SK-N-SH treated with all-trans-retinoic acid at 6 μM for 48 hours (cell line): Measurements from ENCODE around the gene UBR3.

Experiments used
- ATAC-seq: fragments of 200-7000 bp; cut with Tn5 transposase; 3 replicates; pipeline ENCODE4 v1.9.1; 2020; ENCODE audit warnings: mild to moderate bottlenecking, moderate library complexity
- ARNTL ChIP-seq: fragments of 450-650 bp; formaldehyde crosslinking; IDR thresholded peaks from 2 replicates; pipeline ENCODE4 v1.5.0; 2020; ENCODE audit warnings: low read depth, mild to moderate bottlenecking, moderate library complexity, borderline replicate concordance
- BACH2 ChIP-seq: fragments of 250-450 bp; sonication (Bioruptor Pico); IDR thresholded peaks from 2 replicates; pipeline ENCODE4 v1.9.0; 2021; ENCODE audit warnings: mild to moderate bottlenecking, borderline replicate concordance
- CREB5 ChIP-seq: fragments of 250-450 bp; sonication (Bioruptor Pico); IDR thresholded peaks from 2 replicates; pipeline ENCODE4 v1.5.1; 2020; ENCODE audit warnings: low read depth, mild to moderate bottlenecking, moderate library complexity
- CSRNP3 ChIP-seq: fragments of 250-450 bp; sonication (Bioruptor Pico); IDR thresholded peaks from 2 replicates; pipeline ENCODE4 v1.5.1; 2021; ENCODE audit warnings: mild to moderate bottlenecking, moderate library complexity
- ESRRG ChIP-seq: fragments of 250-450 bp; sonication (Bioruptor Pico); IDR thresholded peaks from 2 replicates; pipeline ENCODE4 v1.6.1; 2021; ENCODE audit warnings: mild to moderate bottlenecking
- GLIS3 ChIP-seq: fragments of 250-450 bp; sonication (Bioruptor Pico); IDR thresholded peaks from 2 replicates; pipeline ENCODE4 v1.5.0; 2020; ENCODE audit warnings: mild to moderate bottlenecking, moderate library complexity
- ISL1 ChIP-seq: fragments of 250-450 bp; sonication (Bioruptor Pico); IDR thresholded peaks from 2 replicates; pipeline ENCODE4 v2.1.2; 2022; ENCODE audit warnings: mild to moderate bottlenecking, moderate library complexity
- PPARA ChIP-seq: fragments of 250-450 bp; sonication (Bioruptor Pico); IDR thresholded peaks from 2 replicates; pipeline ENCODE4 v1.5.0; 2020; ENCODE audit warnings: mild to moderate bottlenecking, borderline replicate concordance
- RARB ChIP-seq: fragments of 250-450 bp; sonication (Bioruptor Pico); IDR thresholded peaks from 2 replicates; pipeline ENCODE4 v1.8.0; 2021; ENCODE audit warnings: mild to moderate bottlenecking, moderate library complexity
- SNAI2 ChIP-seq: fragments of 250-450 bp; sonication (Bioruptor Pico); IDR thresholded peaks from 2 replicates; pipeline ENCODE4 v1.5.0; 2020; ENCODE audit warnings: mild to moderate bottlenecking, moderate library complexity
- TCF4 ChIP-seq: fragments of 250-450 bp; sonication (Bioruptor Pico); IDR thresholded peaks from 2 replicates; pipeline ENCODE4 v1.8.0; 2021; ENCODE audit warnings: mild to moderate bottlenecking, moderate library complexity, borderline replicate concordance
- TOX ChIP-seq: fragments of 250-450 bp; sonication (Bioruptor Pico); IDR thresholded peaks from 2 replicates; pipeline ENCODE4 v1.8.0; 2021; ENCODE audit warnings: mild to moderate bottlenecking, moderate library complexity, borderline replicate concordance
- ZC3H10 ChIP-seq: fragments of 250-450 bp; sonication (Bioruptor Pico); IDR thresholded peaks from 2 replicates; pipeline ENCODE4 v1.5.1; 2021; ENCODE audit warnings: mild to moderate bottlenecking, moderate library complexity
- ZFP30 ChIP-seq: fragments of 450-650 bp; formaldehyde crosslinking; IDR thresholded peaks from 2 replicates; pipeline ENCODE4 v1.5.0; 2022; ENCODE audit warnings: mild to moderate bottlenecking, moderate library complexity
- ZNF565 ChIP-seq: fragments of 450-650 bp; formaldehyde crosslinking; conservative IDR thresholded peaks from 2 replicates; pipeline ENCODE4 v1.5.0; 2020; ENCODE audit warnings: low read depth, mild to moderate bottlenecking, moderate library complexity
- ZNF70 ChIP-seq: fragments of 450-650 bp; formaldehyde crosslinking; IDR thresholded peaks from 2 replicates; pipeline ENCODE4 v1.5.0; 2020; ENCODE audit warnings: mild to moderate bottlenecking, moderate library complexity
- ZNF8 ChIP-seq: fragments of 450-650 bp; formaldehyde crosslinking; IDR thresholded peaks from 2 replicates; pipeline ENCODE4 v1.5.0; 2020; ENCODE audit warnings: mild to moderate bottlenecking, moderate library complexity
- TF ChIP-seq, protein P1 (sequence below): fragments of 250-450 bp; sonication (Bioruptor Pico); IDR thresholded peaks from 2 replicates; pipeline ENCODE4 v1.5.0; 2020; ENCODE audit warnings: mild to moderate bottlenecking, moderate library complexity
- TF ChIP-seq, protein P2 (sequence below): fragments of 250-450 bp; sonication (Bioruptor Pico); IDR thresholded peaks from 2 replicates; pipeline ENCODE4 v1.8.0; 2020; ENCODE audit warnings: mild to moderate bottlenecking, moderate library complexity, borderline replicate concordance
- TF ChIP-seq, protein P3 (sequence below): fragments of 250-450 bp; sonication (Bioruptor Pico); IDR thresholded peaks from 2 replicates; pipeline ENCODE4 v1.8.0; 2021; ENCODE audit warnings: low read depth, mild to moderate bottlenecking, moderate library complexity, borderline replicate concordance

The UBR3 gene

DNA sequence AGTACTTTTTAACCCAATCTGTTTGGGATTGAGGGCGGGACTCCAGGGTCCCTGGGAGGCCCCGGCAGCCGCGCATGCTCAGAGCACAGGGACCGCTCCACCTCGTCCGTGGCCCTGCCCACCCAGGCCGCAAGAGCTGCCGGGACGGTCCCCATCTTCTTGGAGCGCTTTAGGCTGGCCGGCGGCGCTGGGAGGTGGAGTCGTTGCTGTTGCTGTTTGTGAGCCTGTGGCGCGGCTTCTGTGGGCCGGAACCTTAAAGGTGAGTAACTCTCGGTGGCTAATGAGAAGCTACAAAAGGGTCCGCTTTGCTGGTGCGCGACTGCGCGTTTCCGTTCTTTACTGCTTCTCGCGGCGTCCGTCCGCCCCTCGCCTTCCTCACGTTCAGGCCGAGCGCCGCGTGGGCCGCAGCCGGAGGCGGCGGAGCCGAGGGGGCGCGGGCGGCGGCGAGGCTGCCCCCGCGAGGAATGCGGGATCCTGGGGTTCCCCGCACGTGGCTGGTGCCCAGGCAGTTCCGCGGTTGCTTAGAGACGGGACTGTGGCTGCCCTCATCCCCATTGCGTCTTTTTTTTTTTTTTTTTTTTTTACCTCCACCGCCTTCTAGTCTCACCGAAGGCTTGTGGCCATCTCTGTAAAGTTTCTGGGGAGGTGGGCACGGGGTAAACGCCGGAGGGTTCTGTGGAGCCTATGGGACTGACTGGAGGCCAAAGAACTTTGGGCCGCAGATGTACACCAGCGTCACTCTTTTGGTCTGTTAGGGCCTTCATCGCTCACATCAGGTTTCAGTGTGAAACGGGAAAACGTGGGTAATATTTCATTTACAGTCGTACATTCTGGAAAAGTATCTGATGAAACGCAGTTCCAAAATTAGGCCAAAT, 28.3 kb upstream of the UBR3 start, which contains the start of gene SSB:
TSS of gene SSB (plus strand) at position 154 of the 875 bp plus-strand sequence. CDS start 2,090 bp downstream, outside the sequence.
- ATAC-seq, result peak; percentile 99
- TF ChIP-seq, protein P1, sequence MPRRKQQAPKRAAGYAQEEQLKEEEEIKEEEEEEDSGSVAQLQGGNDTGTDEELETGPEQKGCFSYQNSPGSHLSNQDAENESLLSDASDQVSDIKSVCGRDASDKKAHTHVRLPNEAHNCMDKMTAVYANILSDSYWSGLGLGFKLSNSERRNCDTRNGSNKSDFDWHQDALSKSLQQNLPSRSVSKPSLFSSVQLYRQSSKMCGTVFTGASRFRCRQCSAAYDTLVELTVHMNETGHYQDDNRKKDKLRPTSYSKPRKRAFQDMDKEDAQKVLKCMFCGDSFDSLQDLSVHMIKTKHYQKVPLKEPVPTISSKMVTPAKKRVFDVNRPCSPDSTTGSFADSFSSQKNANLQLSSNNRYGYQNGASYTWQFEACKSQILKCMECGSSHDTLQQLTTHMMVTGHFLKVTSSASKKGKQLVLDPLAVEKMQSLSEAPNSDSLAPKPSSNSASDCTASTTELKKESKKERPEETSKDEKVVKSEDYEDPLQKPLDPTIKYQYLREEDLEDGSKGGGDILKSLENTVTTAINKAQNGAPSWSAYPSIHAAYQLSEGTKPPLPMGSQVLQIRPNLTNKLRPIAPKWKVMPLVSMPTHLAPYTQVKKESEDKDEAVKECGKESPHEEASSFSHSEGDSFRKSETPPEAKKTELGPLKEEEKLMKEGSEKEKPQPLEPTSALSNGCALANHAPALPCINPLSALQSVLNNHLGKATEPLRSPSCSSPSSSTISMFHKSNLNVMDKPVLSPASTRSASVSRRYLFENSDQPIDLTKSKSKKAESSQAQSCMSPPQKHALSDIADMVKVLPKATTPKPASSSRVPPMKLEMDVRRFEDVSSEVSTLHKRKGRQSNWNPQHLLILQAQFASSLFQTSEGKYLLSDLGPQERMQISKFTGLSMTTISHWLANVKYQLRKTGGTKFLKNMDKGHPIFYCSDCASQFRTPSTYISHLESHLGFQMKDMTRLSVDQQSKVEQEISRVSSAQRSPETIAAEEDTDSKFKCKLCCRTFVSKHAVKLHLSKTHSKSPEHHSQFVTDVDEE, result peak; percentile 39; the same call in 1 of the 2 replicates
- TF ChIP-seq ARNTL (CRISPR knock-in tag), result no peak

DNA sequence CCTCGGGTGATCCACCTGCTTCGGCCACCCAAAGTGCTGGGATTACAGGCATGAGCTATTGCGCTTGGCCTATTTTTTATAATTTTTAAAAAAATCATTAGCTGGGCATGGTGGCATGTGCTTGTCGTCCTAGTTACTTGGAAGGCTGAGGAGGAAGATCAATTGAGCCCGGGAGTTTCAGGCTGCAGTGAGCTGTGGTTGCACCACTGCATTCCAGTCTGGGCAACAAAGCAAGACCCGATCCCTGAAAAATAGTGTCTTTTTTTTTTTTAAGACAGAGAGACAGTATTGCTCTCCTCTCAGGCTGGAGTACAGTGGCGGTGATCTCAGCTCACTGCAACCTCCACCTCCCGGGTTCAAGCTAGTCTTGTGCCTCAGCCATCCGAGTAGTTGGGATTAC, 23.8 kb upstream of the UBR3 start:
- ATAC-seq, result no peak
- TF ChIP-seq CREB5 (CRISPR knock-in tag) (no peak), TCF4 (CRISPR knock-in tag) (no peak), ZNF565 (no peak), RARB (CRISPR knock-in tag) (no peak), ARNTL (CRISPR knock-in tag) (no peak), ZNF8 (CRISPR knock-in tag) (no peak), ZNF70 (CRISPR knock-in tag) (no peak), ISL1 (CRISPR knock-in tag) (no peak)
- TF ChIP-seq, protein P1, result no peak
- TF ChIP-seq, protein P2, sequence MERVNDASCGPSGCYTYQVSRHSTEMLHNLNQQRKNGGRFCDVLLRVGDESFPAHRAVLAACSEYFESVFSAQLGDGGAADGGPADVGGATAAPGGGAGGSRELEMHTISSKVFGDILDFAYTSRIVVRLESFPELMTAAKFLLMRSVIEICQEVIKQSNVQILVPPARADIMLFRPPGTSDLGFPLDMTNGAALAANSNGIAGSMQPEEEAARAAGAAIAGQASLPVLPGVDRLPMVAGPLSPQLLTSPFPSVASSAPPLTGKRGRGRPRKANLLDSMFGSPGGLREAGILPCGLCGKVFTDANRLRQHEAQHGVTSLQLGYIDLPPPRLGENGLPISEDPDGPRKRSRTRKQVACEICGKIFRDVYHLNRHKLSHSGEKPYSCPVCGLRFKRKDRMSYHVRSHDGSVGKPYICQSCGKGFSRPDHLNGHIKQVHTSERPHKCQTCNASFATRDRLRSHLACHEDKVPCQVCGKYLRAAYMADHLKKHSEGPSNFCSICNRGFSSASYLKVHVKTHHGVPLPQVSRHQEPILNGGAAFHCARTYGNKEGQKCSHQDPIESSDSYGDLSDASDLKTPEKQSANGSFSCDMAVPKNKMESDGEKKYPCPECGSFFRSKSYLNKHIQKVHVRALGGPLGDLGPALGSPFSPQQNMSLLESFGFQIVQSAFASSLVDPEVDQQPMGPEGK, result no peak

DNA sequence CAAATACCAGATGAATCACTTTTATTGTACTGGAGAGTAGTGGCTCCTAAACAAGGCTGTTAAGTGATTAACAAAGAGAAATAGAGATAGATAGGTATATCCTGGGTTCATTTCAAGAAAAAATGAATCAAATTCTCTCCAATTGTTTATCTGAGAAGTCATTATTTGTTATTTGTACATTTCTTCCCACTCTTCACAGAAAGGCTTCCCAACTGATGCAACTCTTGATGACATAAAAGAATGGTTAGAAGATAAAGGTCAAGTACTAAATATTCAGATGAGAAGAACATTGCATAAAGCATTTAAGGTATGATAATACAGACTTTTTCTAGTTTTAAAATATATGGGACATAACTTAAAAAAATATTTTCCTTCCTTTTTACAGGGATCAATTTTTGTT, 20.7 kb upstream of the UBR3 start:
- no peak for ATAC-seq
- TF ChIP-seq ZNF70 (CRISPR knock-in tag) (no peak), ESRRG (CRISPR knock-in tag) (no peak), ARNTL (CRISPR knock-in tag) (no peak), SNAI2 (CRISPR knock-in tag) (no peak), ZFP30 (no peak), TOX (CRISPR knock-in tag) (no peak)

DNA sequence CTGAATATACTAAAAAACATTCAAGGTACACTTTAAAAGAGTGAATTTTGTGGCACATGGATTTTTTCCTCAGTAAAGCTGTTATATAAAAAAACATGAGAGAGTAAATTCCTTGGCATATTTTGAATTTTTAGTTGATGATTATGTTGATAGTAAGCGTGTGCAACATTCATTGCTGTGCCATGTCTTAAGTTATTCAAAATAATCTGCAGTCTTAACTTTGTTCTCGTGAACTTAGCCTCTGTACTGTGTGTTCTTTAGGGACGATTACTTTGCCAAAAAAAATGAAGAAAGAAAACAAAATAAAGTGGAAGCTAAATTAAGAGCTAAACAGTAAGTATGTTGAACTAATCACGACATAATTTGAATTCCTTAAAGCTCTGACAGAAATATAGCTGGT, 19.0 kb upstream of the UBR3 start:
- TF ChIP-seq ZFP30 (no peak), ZC3H10 (no peak), ISL1 (CRISPR knock-in tag) (0 out of 2 replicates have a peak, but pooled peaks have one; percentile 7)
- peak; percentile 65 for ATAC-seq

DNA sequence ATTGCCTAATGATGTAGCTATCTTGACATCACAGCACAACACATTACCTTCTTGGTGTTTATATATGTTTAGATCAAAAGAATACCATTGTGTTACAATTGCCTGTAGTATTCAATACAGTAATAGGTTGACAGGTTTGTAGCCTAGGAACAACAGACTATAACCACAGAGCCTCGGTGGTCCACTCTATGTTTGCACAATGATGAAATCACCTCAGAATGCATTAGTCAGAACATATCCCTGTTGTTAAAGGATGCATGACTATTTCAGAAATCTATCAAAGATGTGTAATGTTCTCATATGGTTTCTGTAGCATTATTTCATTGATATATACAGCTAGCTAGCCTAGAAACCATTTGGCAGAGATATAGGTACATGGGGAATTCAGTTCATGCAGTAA, 11.4 kb upstream of the UBR3 start:
- ATAC-seq, result peak; percentile 73
- TF ChIP-seq, protein P3, sequence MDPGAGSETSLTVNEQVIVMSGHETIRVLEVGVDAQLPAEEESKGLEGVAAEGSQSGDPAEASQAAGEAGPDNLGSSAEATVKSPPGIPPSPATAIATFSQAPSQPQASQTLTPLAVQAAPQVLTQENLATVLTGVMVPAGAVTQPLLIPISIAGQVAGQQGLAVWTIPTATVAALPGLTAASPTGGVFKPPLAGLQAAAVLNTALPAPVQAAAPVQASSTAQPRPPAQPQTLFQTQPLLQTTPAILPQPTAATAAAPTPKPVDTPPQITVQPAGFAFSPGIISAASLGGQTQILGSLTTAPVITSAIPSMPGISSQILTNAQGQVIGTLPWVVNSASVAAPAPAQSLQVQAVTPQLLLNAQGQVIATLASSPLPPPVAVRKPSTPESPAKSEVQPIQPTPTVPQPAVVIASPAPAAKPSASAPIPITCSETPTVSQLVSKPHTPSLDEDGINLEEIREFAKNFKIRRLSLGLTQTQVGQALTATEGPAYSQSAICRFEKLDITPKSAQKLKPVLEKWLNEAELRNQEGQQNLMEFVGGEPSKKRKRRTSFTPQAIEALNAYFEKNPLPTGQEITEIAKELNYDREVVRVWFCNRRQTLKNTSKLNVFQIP (CRISPR knock-in tag), result no peak
- TF ChIP-seq PPARA (CRISPR knock-in tag), result no peak
- TF ChIP-seq SNAI2 (CRISPR knock-in tag), result no peak
- TF ChIP-seq ZFP30, result no peak
- no peak for TF ChIP-seq ZNF565
- TF ChIP-seq CREB5 (CRISPR knock-in tag), result no peak
- TF ChIP-seq BACH2 (CRISPR knock-in tag), result no peak
- no peak for TF ChIP-seq GLIS3
- TF ChIP-seq CSRNP3 (CRISPR knock-in tag), result no peak
